Measurements from ENCODE around the gene HNF4A. TPM values are rescaled to one million over a fixed set of nuclear protein-coding genes. Genes with fewer than 3 reads are reported as not detected.
A peak's percentile ranks its signal among the peaks of the same experiment; 100 is the strongest.

Gene HNF4A
- total and polyA plus RNA-seq, 2 of the 13 experiments (the other 11 are each of a cell fraction or from before 2014, with no cell fraction given) = 80.9 to 169 TPM

GRCh38 chr20:44418069-44418905, 62.8 kb downstream of the HNF4A start:
- CTCF ChIA-PET (ENCODE audit: low intra/inter-chr PET ratio, low total read pairs) = no interaction called here
- Histone ChIP-seq H3K9ac (ENCODE audit: insufficient read depth, low read depth, low read length) (no peak overlapping the region; the same call in 1 of the 2 replicates), H3K4me2 (ENCODE audit: low read depth, low read length) (no peak overlapping the region), H3K27ac (ENCODE audit: extremely low read length, insufficient read depth, low read length) (peak overlapping the region; percentile 87), H3K36me3 (replicated peaks in 1 of 2; ENCODE audit: control insufficient read depth in 1 of 2, insufficient read depth in 2 of 2, low read length in 2 of 2) (peaks cover 60 to 90% of the 10 kb centered on the region in 2 experiments), H3K79me2 (ENCODE audit: insufficient read depth, low read length) (no peaks in the 10 kb centered on the region), H3K9me3 (ENCODE audit: low read length) (no peaks in the 10 kb centered on the region), H2AFZ (ENCODE audit: low read length) (no peak overlapping the region), H4K20me1 (ENCODE audit: insufficient read depth, low read length) (no peaks in the 10 kb centered on the region), H3K27me3 (ENCODE audit: control insufficient read depth in 1 of 2, insufficient read depth in 2 of 2, low read length in 2 of 2) (no peaks in the 10 kb centered on the region), H3K4me1 (ENCODE audit: insufficient read depth, low read length) (peaks cover 73% of the 10 kb centered on the region), H3K4me3 (replicated peaks in 1 of 3; ENCODE audit: insufficient read depth in 1 of 3, low read depth in 2 of 3, low read length in 3 of 3) (no peak overlapping the region)
- FAIRE-seq (peak; percentile 44), ATAC-seq (peak; percentile 21), DNase-seq (ENCODE audit: low spot score) (peak; percentile 61)
- no TSS peak for BruUV-seq (replicated peaks)
- in situ Hi-C loops (cut with HindIII; ENCODE audit: extremely low pct_ligation_motif_present, low pct_unique_long_range_greater_than_20kb) = no loop called here
- intact Hi-C loops (cut with micrococcal nuclease; ENCODE audit: unreplicated experiment) = no loop called here
- POLR2A ChIA-PET = interaction anchor here (0.9 to 3.8 kb wide), 20 partner anchors 9 to 48 kb away, joined by 3 to 114 read pairs (median 6); no protein-coding TSS in a partner anchor
- WGBS (ENCODE audit: low lambda C conversion rate) = 72% methylated on average over 13 of the region's 13 CpGs
- no peak for TF ChIP-seq TIGD3 (CRISPR knock-in tag; IDR thresholded peaks at IDR 0.05; ENCODE audit: borderline replicate concordance)
- no peak for TF ChIP-seq SP2 (CRISPR knock-in tag; IDR thresholded peaks at IDR 0.05)
- TF ChIP-seq ZHX1 (CRISPR knock-in tag; IDR thresholded peaks at IDR 0.05; ENCODE audit: low read depth) = 0 out of 2 replicates have a peak, but pooled peaks have one; percentile 53
- TF ChIP-seq CENPT (CRISPR knock-in tag; IDR thresholded peaks at IDR 0.05; ENCODE audit: low read depth) = peak; percentile 51; the same call in 1 of the 2 replicates
- no peak for TF ChIP-seq NCOA1 (CRISPR knock-in tag; IDR thresholded peaks at IDR 0.05)
- peak; percentile 65 for TF ChIP-seq ELF3 (CRISPR knock-in tag; IDR thresholded peaks at IDR 0.05)
- TF ChIP-seq NRL (CRISPR knock-in tag; IDR thresholded peaks at IDR 0.05; ENCODE audit: borderline replicate concordance) = peak; percentile 94
- TF ChIP-seq CEBPG (CRISPR knock-in tag; IDR thresholded peaks at IDR 0.05) = peak; percentile 87
- 0 out of 2 replicates have a peak, but pooled peaks have one; percentile 33 for TF ChIP-seq ZNF839 (CRISPR knock-in tag; IDR thresholded peaks at IDR 0.05; ENCODE audit: borderline replicate concordance)
- peak; percentile 71; the same call in 1 of the 2 replicates for TF ChIP-seq HMG20A (CRISPR knock-in tag; IDR thresholded peaks at IDR 0.05; ENCODE audit: borderline replicate concordance)
- TF ChIP-seq ZNF629 (CRISPR knock-in tag; conservative IDR thresholded peaks at IDR 0.05) = peak; percentile 100
- peak; percentile 79 for TF ChIP-seq RBM22 (optimal IDR thresholded peaks at IDR 0.05; ENCODE audit: low read length)
- peak; percentile 77 for TF ChIP-seq ARID5B (CRISPR knock-in tag; IDR thresholded peaks at IDR 0.05)
- peak; percentile 21; the same call in 1 of the 2 replicates for TF ChIP-seq ZNF230 (CRISPR knock-in tag; IDR thresholded peaks at IDR 0.05)
- TF ChIP-seq ZNF670 (CRISPR knock-in tag; IDR thresholded peaks at IDR 0.05; ENCODE audit: borderline replicate concordance) = peak; percentile 77
- 0 out of 2 replicates have a peak, but pooled peaks have one; percentile 4 for TF ChIP-seq ZNF296 (CRISPR knock-in tag; conservative IDR thresholded peaks at IDR 0.05)
